PC-3 (cell line): Measurements from ENCODE around the gene IQGAP3. TPM values are rescaled to one million over a fixed set of nuclear protein-coding genes. Genes with fewer than 3 reads are reported as not detected.

Experiments used
- ATAC-seq: fragments of 200-7000 bp; cut with Tn5 transposase; 2 replicates; pipeline ENCODE4 v1.9.1; 2020; ENCODE audit warnings: mild to moderate bottlenecking, moderate library complexity
- BruUV-seq: library from RNA; stranded (reverse); fragments of 400-500 nt; replicated peaks from 2 replicates; lab custom pipeline; 2021; lab: Mats Ljungman, UMichigan
- CTCF ChIA-PET: fragments of 300-600 bp; sonication (Branson Sonifier 250); formaldehyde crosslinking; loops from one replicate; lab custom pipeline; 2022; ENCODE audit warnings: antibody characterized with exemption; lab: Charles Lee
- POLR2A ChIA-PET: fragments of 300-600 bp; sonication (Branson Sonifier 250); formaldehyde crosslinking; loops from one replicate; lab custom pipeline; 2022; ENCODE audit warnings: antibody characterized with exemption; ENCODE audit not compliant: unreplicated experiment; lab: Charles Lee
- DNase-seq: peaks from one replicate; pipeline ENCODE4 v3.0.0-alpha.2; 2015
- H2AFZ ChIP-seq: fragments of 300-600 bp; sonication (generic); 2 replicates; pipeline ENCODE4 v1.6.0; 2016; ENCODE audit warnings: antibody characterized with exemption, low read length
- H3F3A ChIP-seq: fragments of 300-600 bp; sonication (generic); one replicate; pipeline ENCODE4 v1.6.0; 2017; ENCODE audit warnings: antibody characterized with exemption, low read length, control low read depth, mild to moderate bottlenecking; ENCODE audit not compliant: unreplicated experiment
- H3K27ac ChIP-seq: fragments of 300-600 bp; sonication (generic); 2 replicates; pipeline ENCODE4 v1.5.1; 2016; ENCODE audit warnings: mild to moderate bottlenecking, low read length
- H3K27me3 ChIP-seq: fragments of 300-600 bp; sonication (generic); 2 replicates; pipeline ENCODE4 v1.6.1; 2016; ENCODE audit warnings: low read length, mixed read lengths
- H3K36me3 ChIP-seq: fragments of 300-600 bp; sonication (generic); 2 replicates; pipeline ENCODE4 v1.6.1; 2016; ENCODE audit warnings: low read depth, mixed run types, low read length, mixed read lengths
- H3K4me1 ChIP-seq: fragments of 300-600 bp; sonication (generic); 2 replicates; pipeline ENCODE4 v1.5.1; 2016; ENCODE audit warnings: low read length; ENCODE audit not compliant: insufficient read depth
- H3K4me2 ChIP-seq: fragments of 300-600 bp; sonication (generic); 2 replicates; pipeline ENCODE4 v1.6.0; 2016; ENCODE audit warnings: low read length
- H3K4me3 ChIP-seq: fragments of 300-600 bp; sonication (generic); 2 replicates; pipeline ENCODE4 v1.5.1; 2016; ENCODE audit warnings: mild to moderate bottlenecking, low read length, mixed read lengths
- H3K79me2 ChIP-seq: fragments of 300-600 bp; sonication (generic); 2 replicates; pipeline ENCODE4 v1.6.1; 2017; ENCODE audit warnings: low read length, mixed read lengths
- H3K9ac ChIP-seq: fragments of 300-600 bp; sonication (generic); 2 replicates; pipeline ENCODE4 v1.6.0; 2016; ENCODE audit warnings: mild to moderate bottlenecking, low read length
- H3K9me2 ChIP-seq: fragments of 300-600 bp; sonication (generic); replicated peaks from 2 replicates; pipeline ENCODE4 v1.6.1; 2016; ENCODE audit warnings: mixed run types, low read length, mixed read lengths
- H3K9me3 ChIP-seq: fragments of 300-600 bp; sonication (generic); 2 replicates; pipeline ENCODE4 v1.6.1; 2016; ENCODE audit warnings: low read length, mixed read lengths
- H4K20me1 ChIP-seq: fragments of 300-600 bp; sonication (generic); 2 replicates; pipeline ENCODE4 v1.6.1; 2016; ENCODE audit warnings: low read length, mixed read lengths
- EZH2 ChIP-seq: fragments of 300-600 bp; sonication (generic); IDR thresholded peaks from one replicate; pipeline ENCODE4 v1.6.1; 2017; ENCODE audit warnings: antibody characterized with exemption, mild to moderate bottlenecking, low read length; ENCODE audit not compliant: unreplicated experiment
- EZH2phosphoT487 ChIP-seq: fragments of 300-600 bp; sonication (generic); IDR thresholded peaks from 2 replicates; pipeline ENCODE4 v1.6.1; 2018; ENCODE audit warnings: mild to moderate bottlenecking, antibody characterized with exemption, low read length, borderline replicate concordance
- intact Hi-C: fragments of 100-400 bp; cut with micrococcal nuclease; formaldehyde crosslinking; loops from 2 replicates; pipeline ENCODE4 v1.9.0; 2023
- total RNA-seq: library from RNA; depleted of rRNA; stranded (reverse); fragments of >200 nt; gene quantifications from 2 replicates; pipeline ENCODE4 v1.2.3, GENCODE V29; 2014
- TF ChIP-seq, protein P1 (sequence below): fragments of 300-600 bp; sonication (generic); conservative IDR thresholded peaks from 2 replicates; pipeline ENCODE4 v1.5.1; 2017; ENCODE audit warnings: antibody characterized with exemption, low read depth, mild to moderate bottlenecking, low read length

IQGAP3 gene
- total RNA-seq, 1 experiment from 2014 or later = 54.3 TPM

- Histone ChIP-seq H3K4me1 (peaks cover 27% of the 10 kb centered on the region), H3K9me3 (no peaks in the 10 kb centered on the region), H3F3A (no peaks in the 10 kb centered on the region), H3K9ac (no peak overlapping the region), H3K27me3 (no peaks in the 10 kb centered on the region), H3K9me2 (no peaks in the 10 kb centered on the region), H3K27ac (no peak overlapping the region), H3K4me3 (no peak overlapping the region), H3K36me3 (0 out of 2 replicates have a peak, but pooled peaks cover 8% of the 10 kb centered on the region), H4K20me1 (peaks cover 59% of the 10 kb centered on the region), H3K4me2 (no peak overlapping the region), H3K79me2 (peaks cover 93% of the 10 kb centered on the region), H2AFZ (no peak overlapping the region)
- BruUV-seq = no TSS peak
- ChIA-PET POLR2A (no interaction called here), CTCF (no interaction called here)
- TF ChIP-seq, protein P1, sequence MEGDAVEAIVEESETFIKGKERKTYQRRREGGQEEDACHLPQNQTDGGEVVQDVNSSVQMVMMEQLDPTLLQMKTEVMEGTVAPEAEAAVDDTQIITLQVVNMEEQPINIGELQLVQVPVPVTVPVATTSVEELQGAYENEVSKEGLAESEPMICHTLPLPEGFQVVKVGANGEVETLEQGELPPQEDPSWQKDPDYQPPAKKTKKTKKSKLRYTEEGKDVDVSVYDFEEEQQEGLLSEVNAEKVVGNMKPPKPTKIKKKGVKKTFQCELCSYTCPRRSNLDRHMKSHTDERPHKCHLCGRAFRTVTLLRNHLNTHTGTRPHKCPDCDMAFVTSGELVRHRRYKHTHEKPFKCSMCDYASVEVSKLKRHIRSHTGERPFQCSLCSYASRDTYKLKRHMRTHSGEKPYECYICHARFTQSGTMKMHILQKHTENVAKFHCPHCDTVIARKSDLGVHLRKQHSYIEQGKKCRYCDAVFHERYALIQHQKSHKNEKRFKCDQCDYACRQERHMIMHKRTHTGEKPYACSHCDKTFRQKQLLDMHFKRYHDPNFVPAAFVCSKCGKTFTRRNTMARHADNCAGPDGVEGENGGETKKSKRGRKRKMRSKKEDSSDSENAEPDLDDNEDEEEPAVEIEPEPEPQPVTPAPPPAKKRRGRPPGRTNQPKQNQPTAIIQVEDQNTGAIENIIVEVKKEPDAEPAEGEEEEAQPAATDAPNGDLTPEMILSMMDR = no peak
- ATAC-seq = no peak
- DNase-seq = no peak
- intact Hi-C loops = no loop called here
Observed at GRCh38 chr1:156494309-156494895, 78.0 kb downstream of the IQGAP3 start.

DNA sequence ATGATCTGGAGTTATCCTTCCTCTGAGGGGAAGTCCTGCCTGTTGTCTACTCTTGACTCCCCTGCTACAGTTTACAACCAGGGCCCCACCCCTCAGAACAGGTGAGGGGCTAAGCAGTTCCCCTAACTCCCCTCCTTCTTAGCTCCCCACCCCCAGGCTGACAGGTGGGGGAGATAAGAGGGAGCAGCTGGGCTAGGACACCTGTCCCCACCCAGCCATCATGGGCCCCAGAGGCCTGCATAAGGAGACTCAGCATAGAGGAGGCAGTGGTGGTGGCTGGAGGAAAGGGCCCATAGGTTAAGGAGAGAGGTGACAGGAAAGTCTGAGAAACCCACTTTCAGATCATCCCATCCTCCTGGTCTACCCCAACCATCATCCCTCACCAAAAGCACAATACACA, 78.6 kb downstream of the IQGAP3 start:
- BruUV-seq = no TSS peak

GRCh38 chr1:156493154-156493631, 79.2 kb downstream of the IQGAP3 start:
- Histone ChIP-seq H3K4me3 (no peak overlapping the region), H4K20me1 (peaks cover 59% of the 10 kb centered on the region), H2AFZ (no peak overlapping the region), H3K27ac (no peak overlapping the region), H3K9me2 (no peaks in the 10 kb centered on the region), H3K4me1 (peaks cover 29% of the 10 kb centered on the region), H3K79me2 (peaks cover 93% of the 10 kb centered on the region), H3K9ac (no peak overlapping the region), H3K27me3 (no peaks in the 10 kb centered on the region), H3F3A (no peaks in the 10 kb centered on the region), H3K9me3 (no peaks in the 10 kb centered on the region), H3K4me2 (no peak overlapping the region), H3K36me3 (0 out of 2 replicates have a peak, but pooled peaks cover 8% of the 10 kb centered on the region)
- ATAC-seq (no peak), DNase-seq (no peak)
- BruUV-seq = no TSS peak
- CTCF ChIA-PET = no interaction called here
- intact Hi-C loops = no loop called here
- POLR2A ChIA-PET = no interaction called here
- TF ChIP-seq EZH2 = no peak
- TF ChIP-seq, protein P1 = no peak

More for the DNA sequence above, 78.6 kb downstream of the IQGAP3 start:
- H3K9me3 ChIP-seq = no peaks in the 10 kb centered on the region
- H4K20me1 ChIP-seq = peaks cover 60% of the 10 kb centered on the region
- H3K27ac ChIP-seq = no peak overlapping the region
- H3K9me2 ChIP-seq = no peaks in the 10 kb centered on the region
- H3K4me1 ChIP-seq = peaks cover 29% of the 10 kb centered on the region
- H2AFZ ChIP-seq = no peak overlapping the region
- H3F3A ChIP-seq = no peaks in the 10 kb centered on the region
- H3K27me3 ChIP-seq = no peaks in the 10 kb centered on the region
- intact Hi-C loops = no loop called here
- DNase-seq = no peak
- no peak overlapping the region for H3K4me2 ChIP-seq
- ATAC-seq = no peak
- no peak overlapping the region for H3K4me3 ChIP-seq
- POLR2A ChIA-PET = no interaction called here
- TF ChIP-seq EZH2phosphoT487 = no peak
- no peak for TF ChIP-seq EZH2
- TF ChIP-seq, protein P1 = no peak
- CTCF ChIA-PET = no interaction called here
- 0 out of 2 replicates have a peak, but pooled peaks cover 8% of the 10 kb centered on the region for H3K36me3 ChIP-seq
- H3K79me2 ChIP-seq = peaks cover 93% of the 10 kb centered on the region
- no peak overlapping the region for H3K9ac ChIP-seq
